WTC11 (cell line): ENCODE results near the gene MTMR4. TPM values are rescaled to one million over a fixed set of nuclear protein-coding genes. Genes with fewer than 3 reads are reported as not detected.

Source experiments
- ATAC-seq: fragments of 200-7000 bp; cut with Tn5 transposase; 2 replicates; pipeline ENCODE4 v1.10.0; 2021; ENCODE audit warnings: mild to moderate bottlenecking, moderate library complexity
- CTCF ChIA-PET: fragments of 300-600 bp; sonication (Branson Sonifier 250); formaldehyde crosslinking; loops from one replicate; lab custom pipeline; 2021; ENCODE audit warnings: antibody characterized with exemption; lab: Charles Lee
- POLR2A ChIA-PET: fragments of 350-600 bp; sonication (Branson Sonifier 250); formaldehyde crosslinking; loops from one replicate; lab custom pipeline; 2021; ENCODE audit warnings: antibody characterized with exemption; lab: Charles Lee
- DNase-seq: peaks from one replicate; pipeline ENCODE4 v3.0.0; 2021; ENCODE audit warnings: low spot score
- H3K27ac Mint-ChIP-seq: 2 replicates; pipeline ENCODE4 v1.8.0; 2021; ENCODE audit warnings: mixed read lengths
- H3K27me3 Mint-ChIP-seq: 2 replicates; pipeline ENCODE4 v1.8.0; 2021; ENCODE audit warnings: low read depth, mild to moderate bottlenecking, moderate library complexity, mixed read lengths
- H3K36me3 Mint-ChIP-seq: 2 replicates; pipeline ENCODE4 v1.8.0; 2021; ENCODE audit warnings: mixed read lengths
- H3K4me1 Mint-ChIP-seq: 2 replicates; pipeline ENCODE4 v1.8.0; 2022; ENCODE audit warnings: mixed read lengths
- H3K4me3 Mint-ChIP-seq: 2 replicates; pipeline ENCODE4 v1.8.0; 2021; ENCODE audit warnings: mild to moderate bottlenecking, moderate library complexity, mixed read lengths
- H3K9me3 Mint-ChIP-seq: 2 replicates; pipeline ENCODE4 v1.8.0; 2021; ENCODE audit warnings: mixed read lengths
- ATF3 ChIP-seq: sonication (generic); formaldehyde crosslinking; conservative IDR thresholded peaks from 2 replicates; pipeline ENCODE4 v1.8.1; 2022; ENCODE audit warnings: mild to moderate bottlenecking, missing genetic modification reagents
- CBFB ChIP-seq: sonication (generic); formaldehyde crosslinking; IDR thresholded peaks from 2 replicates; pipeline ENCODE4 v1.8.1; 2022; ENCODE audit warnings: mild to moderate bottlenecking, low read depth, missing genetic modification reagents
- FOXP1 ChIP-seq: sonication (generic); formaldehyde crosslinking; IDR thresholded peaks from 2 replicates; pipeline ENCODE4 v1.8.0; 2022; ENCODE audit warnings: missing genetic modification reagents, mild to moderate bottlenecking, moderate library complexity, borderline replicate concordance
- IRF2 ChIP-seq: sonication (generic); formaldehyde crosslinking; IDR thresholded peaks from 2 replicates; pipeline ENCODE4 v1.8.0; 2022; ENCODE audit warnings: low read depth, missing genetic modification reagents, borderline replicate concordance
- MAX ChIP-seq: sonication (generic); formaldehyde crosslinking; IDR thresholded peaks from 2 replicates; pipeline ENCODE4 v1.8.0; 2022; ENCODE audit warnings: mild to moderate bottlenecking, missing genetic modification reagents
- MXD4 ChIP-seq: fragments of 250-450 bp; sonication (Bioruptor Pico); IDR thresholded peaks from 2 replicates; pipeline ENCODE4 v1.8.0; 2021; ENCODE audit warnings: mild to moderate bottlenecking, moderate library complexity, borderline replicate concordance
- NFATC4 ChIP-seq: fragments of 250-450 bp; sonication (Bioruptor Pico); IDR thresholded peaks from 2 replicates; pipeline ENCODE4 v1.9.0; 2021; ENCODE audit warnings: mild to moderate bottlenecking
- NFE2L1 ChIP-seq: sonication (generic); formaldehyde crosslinking; IDR thresholded peaks from 2 replicates; pipeline ENCODE4 v1.8.1; 2023; ENCODE audit warnings: missing genetic modification reagents
- NFYB ChIP-seq: sonication (generic); formaldehyde crosslinking; conservative IDR thresholded peaks from 2 replicates; pipeline ENCODE4 v1.8.0; 2022; ENCODE audit warnings: low read depth, missing genetic modification reagents
- RELA ChIP-seq: sonication (generic); formaldehyde crosslinking; IDR thresholded peaks from 2 replicates; pipeline ENCODE4 v1.8.1; 2022; ENCODE audit warnings: missing genetic modification reagents, mild to moderate bottlenecking, borderline replicate concordance
- SP1 ChIP-seq: sonication (generic); formaldehyde crosslinking; conservative IDR thresholded peaks from 2 replicates; pipeline ENCODE4 v1.8.1; 2022; ENCODE audit warnings: missing genetic modification reagents
- USF1 ChIP-seq: sonication (generic); formaldehyde crosslinking; IDR thresholded peaks from 2 replicates; pipeline ENCODE4 v1.8.0; 2022; ENCODE audit warnings: mild to moderate bottlenecking, missing genetic modification reagents
- ZNF232 ChIP-seq: sonication (generic); formaldehyde crosslinking; IDR thresholded peaks from 2 replicates; pipeline ENCODE4 v1.8.0; 2022; ENCODE audit warnings: mild to moderate bottlenecking, missing genetic modification reagents
- ZNF263 ChIP-seq: sonication (generic); formaldehyde crosslinking; IDR thresholded peaks from 2 replicates; pipeline ENCODE4 v1.8.1; 2022; ENCODE audit warnings: low read depth, mild to moderate bottlenecking, moderate library complexity, missing genetic modification reagents
- ZNF416 ChIP-seq: fragments of 250-450 bp; sonication (Bioruptor Pico); IDR thresholded peaks from 2 replicates; pipeline ENCODE4 v1.9.0; 2021; ENCODE audit warnings: mild to moderate bottlenecking, inconsistent platforms
- total RNA-seq: library from RNA; stranded (reverse); gene quantifications from 3 replicates; pipeline ENCODE4 v1.2.3, GENCODE V29; 2021
- TF ChIP-seq, protein P1 (sequence below): sonication (generic); formaldehyde crosslinking; IDR thresholded peaks from 2 replicates; pipeline ENCODE4 v1.8.1; 2022; ENCODE audit warnings: mild to moderate bottlenecking, missing genetic modification reagents, moderate library complexity, borderline replicate concordance
- TF ChIP-seq, protein P2 (sequence below): sonication (generic); formaldehyde crosslinking; IDR thresholded peaks from 2 replicates; pipeline ENCODE4 v1.8.1; 2022; ENCODE audit warnings: mild to moderate bottlenecking, moderate library complexity, missing genetic modification reagents
- TF ChIP-seq, protein P3 (sequence below): fragments of 200-600 bp; IDR thresholded peaks from 2 replicates; pipeline ENCODE4 v1.8.0; 2022; ENCODE audit warnings: antibody characterized with exemption
- TF ChIP-seq, protein P4 (sequence below): fragments of 250-450 bp; sonication (Bioruptor Pico); IDR thresholded peaks from 2 replicates; pipeline ENCODE4 v1.9.0; 2021; ENCODE audit warnings: mild to moderate bottlenecking

Gene MTMR4
- total RNA-seq, 1 experiment from 2014 or later, result 30.8 TPM

DNA sequence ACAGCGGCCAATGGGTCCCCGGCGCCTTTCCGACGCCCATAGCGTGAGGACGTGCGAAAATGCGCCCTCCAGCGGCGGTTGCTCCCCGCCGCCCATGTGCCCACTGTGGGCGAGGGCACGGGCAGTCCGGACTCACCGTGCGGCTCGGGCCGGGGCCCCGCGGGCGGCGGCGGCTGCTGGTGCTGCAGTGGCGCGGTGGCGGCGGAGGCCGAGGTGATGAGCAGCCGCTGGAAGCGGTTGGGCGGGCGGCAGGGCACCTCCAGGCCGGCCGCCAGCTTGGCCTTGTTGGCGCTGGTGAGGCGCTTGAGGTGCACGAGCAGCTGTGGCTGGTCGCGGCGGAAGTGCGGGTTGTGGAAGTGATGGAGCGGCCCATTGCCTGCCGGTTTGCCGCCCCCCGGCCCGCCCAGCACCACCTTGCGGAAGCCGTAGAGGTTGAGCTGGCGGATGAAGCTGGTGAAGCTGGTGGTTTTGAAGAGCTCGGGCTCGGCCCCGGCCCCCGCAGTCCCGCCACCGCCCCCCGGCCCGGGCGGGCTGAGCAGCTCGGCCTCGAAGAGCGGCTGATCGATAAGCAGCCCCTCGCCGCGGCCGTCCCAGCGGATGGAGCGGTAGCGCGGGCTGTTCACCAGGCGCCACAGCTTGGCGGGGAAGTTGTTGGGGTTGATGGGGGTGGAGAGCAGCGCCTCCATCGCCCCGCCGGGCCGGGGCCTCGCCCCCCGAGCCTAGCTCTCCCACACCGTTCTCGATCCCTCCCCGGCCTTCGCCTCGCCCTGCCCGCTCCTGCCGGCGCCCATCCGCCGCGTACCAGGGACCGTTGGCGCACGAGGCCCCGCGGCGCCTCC is 26.6 kb downstream of the MTMR4 start, which contains the start of gene HSF5:
Gene HSF5 (minus strand): TSS at position 820 of the 839 bp plus-strand sequence. CDS start 134 bp downstream, at position 686.
- Mint-ChIP-seq H3K9me3 (no peaks in the 10 kb centered on the region), H3K4me3 (no peak within 1 kb of the TSS), H3K27me3 (peaks cover 21% of the 10 kb centered on the region), H3K27ac (no peak within 1 kb of the TSS), H3K4me1 (no peaks in the 10 kb centered on the region), H3K36me3 (peaks cover 38% of the 10 kb centered on the region)
- TF ChIP-seq RELA (CRISPR knock-in tag) (no peak), MAX (CRISPR knock-in tag) (peak; percentile 28; the same call in 1 of the 2 replicates), ZNF232 (CRISPR knock-in tag) (no peak), ZNF416 (CRISPR knock-in tag) (no peak), IRF2 (no peak), NFE2L1 (CRISPR knock-in tag) (no peak), MXD4 (CRISPR knock-in tag) (no peak), NFYB (CRISPR knock-in tag) (no peak), ZNF263 (CRISPR knock-in tag) (no peak), FOXP1 (0 out of 2 replicates have a peak, but pooled peaks have one; percentile 7), USF1 (CRISPR knock-in tag) (no peak), CBFB (CRISPR knock-in tag) (no peak), NFATC4 (CRISPR knock-in tag) (no peak), SP1 (CRISPR knock-in tag) (no peak), ATF3 (CRISPR knock-in tag) (no peak)
- TF ChIP-seq, protein P1, sequence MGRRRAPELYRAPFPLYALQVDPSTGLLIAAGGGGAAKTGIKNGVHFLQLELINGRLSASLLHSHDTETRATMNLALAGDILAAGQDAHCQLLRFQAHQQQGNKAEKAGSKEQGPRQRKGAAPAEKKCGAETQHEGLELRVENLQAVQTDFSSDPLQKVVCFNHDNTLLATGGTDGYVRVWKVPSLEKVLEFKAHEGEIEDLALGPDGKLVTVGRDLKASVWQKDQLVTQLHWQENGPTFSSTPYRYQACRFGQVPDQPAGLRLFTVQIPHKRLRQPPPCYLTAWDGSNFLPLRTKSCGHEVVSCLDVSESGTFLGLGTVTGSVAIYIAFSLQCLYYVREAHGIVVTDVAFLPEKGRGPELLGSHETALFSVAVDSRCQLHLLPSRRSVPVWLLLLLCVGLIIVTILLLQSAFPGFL (CRISPR knock-in tag), result no peak
- TF ChIP-seq, protein P2, sequence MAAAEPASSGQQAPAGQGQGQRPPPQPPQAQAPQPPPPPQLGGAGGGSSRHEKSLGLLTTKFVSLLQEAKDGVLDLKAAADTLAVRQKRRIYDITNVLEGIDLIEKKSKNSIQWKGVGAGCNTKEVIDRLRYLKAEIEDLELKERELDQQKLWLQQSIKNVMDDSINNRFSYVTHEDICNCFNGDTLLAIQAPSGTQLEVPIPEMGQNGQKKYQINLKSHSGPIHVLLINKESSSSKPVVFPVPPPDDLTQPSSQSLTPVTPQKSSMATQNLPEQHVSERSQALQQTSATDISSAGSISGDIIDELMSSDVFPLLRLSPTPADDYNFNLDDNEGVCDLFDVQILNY (CRISPR knock-in tag), result no peak
- TF ChIP-seq, protein P3, sequence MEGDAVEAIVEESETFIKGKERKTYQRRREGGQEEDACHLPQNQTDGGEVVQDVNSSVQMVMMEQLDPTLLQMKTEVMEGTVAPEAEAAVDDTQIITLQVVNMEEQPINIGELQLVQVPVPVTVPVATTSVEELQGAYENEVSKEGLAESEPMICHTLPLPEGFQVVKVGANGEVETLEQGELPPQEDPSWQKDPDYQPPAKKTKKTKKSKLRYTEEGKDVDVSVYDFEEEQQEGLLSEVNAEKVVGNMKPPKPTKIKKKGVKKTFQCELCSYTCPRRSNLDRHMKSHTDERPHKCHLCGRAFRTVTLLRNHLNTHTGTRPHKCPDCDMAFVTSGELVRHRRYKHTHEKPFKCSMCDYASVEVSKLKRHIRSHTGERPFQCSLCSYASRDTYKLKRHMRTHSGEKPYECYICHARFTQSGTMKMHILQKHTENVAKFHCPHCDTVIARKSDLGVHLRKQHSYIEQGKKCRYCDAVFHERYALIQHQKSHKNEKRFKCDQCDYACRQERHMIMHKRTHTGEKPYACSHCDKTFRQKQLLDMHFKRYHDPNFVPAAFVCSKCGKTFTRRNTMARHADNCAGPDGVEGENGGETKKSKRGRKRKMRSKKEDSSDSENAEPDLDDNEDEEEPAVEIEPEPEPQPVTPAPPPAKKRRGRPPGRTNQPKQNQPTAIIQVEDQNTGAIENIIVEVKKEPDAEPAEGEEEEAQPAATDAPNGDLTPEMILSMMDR, result peak; percentile 47
- TF ChIP-seq, protein P4, sequence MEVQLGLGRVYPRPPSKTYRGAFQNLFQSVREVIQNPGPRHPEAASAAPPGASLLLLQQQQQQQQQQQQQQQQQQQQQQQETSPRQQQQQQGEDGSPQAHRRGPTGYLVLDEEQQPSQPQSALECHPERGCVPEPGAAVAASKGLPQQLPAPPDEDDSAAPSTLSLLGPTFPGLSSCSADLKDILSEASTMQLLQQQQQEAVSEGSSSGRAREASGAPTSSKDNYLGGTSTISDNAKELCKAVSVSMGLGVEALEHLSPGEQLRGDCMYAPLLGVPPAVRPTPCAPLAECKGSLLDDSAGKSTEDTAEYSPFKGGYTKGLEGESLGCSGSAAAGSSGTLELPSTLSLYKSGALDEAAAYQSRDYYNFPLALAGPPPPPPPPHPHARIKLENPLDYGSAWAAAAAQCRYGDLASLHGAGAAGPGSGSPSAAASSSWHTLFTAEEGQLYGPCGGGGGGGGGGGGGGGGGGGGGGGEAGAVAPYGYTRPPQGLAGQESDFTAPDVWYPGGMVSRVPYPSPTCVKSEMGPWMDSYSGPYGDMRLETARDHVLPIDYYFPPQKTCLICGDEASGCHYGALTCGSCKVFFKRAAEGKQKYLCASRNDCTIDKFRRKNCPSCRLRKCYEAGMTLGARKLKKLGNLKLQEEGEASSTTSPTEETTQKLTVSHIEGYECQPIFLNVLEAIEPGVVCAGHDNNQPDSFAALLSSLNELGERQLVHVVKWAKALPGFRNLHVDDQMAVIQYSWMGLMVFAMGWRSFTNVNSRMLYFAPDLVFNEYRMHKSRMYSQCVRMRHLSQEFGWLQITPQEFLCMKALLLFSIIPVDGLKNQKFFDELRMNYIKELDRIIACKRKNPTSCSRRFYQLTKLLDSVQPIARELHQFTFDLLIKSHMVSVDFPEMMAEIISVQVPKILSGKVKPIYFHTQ (CRISPR knock-in tag), result no peak
- peak; percentile 89 for ATAC-seq
- ChIA-PET POLR2A (no interaction called here), CTCF (interaction anchor here (0.6 to 1.5 kb wide), 16 partner anchors 11 to 288 kb away, joined by 3 to 10 read pairs (median 4); partner anchors contain the start of genes MTMR4 and RNF43)
- peak; percentile 78 for DNase-seq
